Mucosa of stomach (tissue), 1 donor: ENCODE data around the gene MAGI1.

ENCODE experiments used
- H3K27me3 ChIP-seq: one replicate; pipeline ENCODE4 v1.7.0; 2013; ENCODE audit warnings: mild to moderate bottlenecking, low read length; ENCODE audit not compliant: control insufficient read depth, insufficient read depth
- H3K36me3 ChIP-seq: one replicate; pipeline ENCODE4 v1.7.0; 2013; ENCODE audit warnings: low read length; ENCODE audit not compliant: control insufficient read depth, insufficient read depth
- H3K4me1 ChIP-seq: one replicate; pipeline ENCODE4 v1.7.0; 2013; ENCODE audit warnings: mild to moderate bottlenecking, low read length; ENCODE audit not compliant: control insufficient read depth, insufficient read depth
- H3K4me3 ChIP-seq: one replicate; pipeline ENCODE4 v1.7.0; 2013; ENCODE audit warnings: low read length
- H3K9ac ChIP-seq: one replicate; pipeline ENCODE4 v1.7.0; 2013; ENCODE audit warnings: mild to moderate bottlenecking, low read length, moderate library complexity
- H3K9me3 ChIP-seq: one replicate; pipeline ENCODE4 v1.7.0; 2013; ENCODE audit warnings: mild to moderate bottlenecking, low read length, moderate library complexity; ENCODE audit not compliant: control insufficient read depth
- donor health status: Pancreatic carcinoma.

MAGI1 gene

DNA sequence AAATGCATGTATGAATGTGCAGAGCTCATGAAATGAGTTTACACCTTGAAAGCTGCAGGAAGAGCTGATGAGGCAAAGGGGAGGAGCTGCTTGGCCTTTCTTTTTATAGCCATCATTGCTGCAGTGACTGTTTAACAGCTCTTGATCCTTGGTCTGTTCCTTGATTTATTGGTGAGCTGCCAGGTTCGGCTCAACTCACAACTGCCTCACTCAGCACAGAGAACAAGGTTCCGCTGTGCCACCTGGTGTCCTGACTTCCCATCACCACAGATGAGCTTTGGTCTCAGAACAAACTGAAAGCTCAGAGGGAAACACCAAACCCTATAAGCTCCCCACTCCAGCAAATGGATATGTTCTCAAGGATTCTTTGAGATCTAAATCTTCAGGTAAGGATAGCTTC lies 626.1 kb downstream of the MAGI1 start:
- Histone ChIP-seq H3K9me3 (no peaks in the 10 kb centered on the region), H3K4me1 (no peaks in the 10 kb centered on the region), H3K36me3 (no peaks in the 10 kb centered on the region), H3K9ac (no peak overlapping the region), H3K27me3 (no peaks in the 10 kb centered on the region), H3K4me3 (no peak overlapping the region)

GRCh38 chr3:65411367-65411766 lies 627.4 kb downstream of the MAGI1 start:
- Histone ChIP-seq H3K27me3 (no peaks in the 10 kb centered on the region), H3K36me3 (no peaks in the 10 kb centered on the region), H3K9me3 (no peaks in the 10 kb centered on the region), H3K4me1 (no peaks in the 10 kb centered on the region), H3K4me3 (no peak overlapping the region), H3K9ac (no peak overlapping the region)

DNA sequence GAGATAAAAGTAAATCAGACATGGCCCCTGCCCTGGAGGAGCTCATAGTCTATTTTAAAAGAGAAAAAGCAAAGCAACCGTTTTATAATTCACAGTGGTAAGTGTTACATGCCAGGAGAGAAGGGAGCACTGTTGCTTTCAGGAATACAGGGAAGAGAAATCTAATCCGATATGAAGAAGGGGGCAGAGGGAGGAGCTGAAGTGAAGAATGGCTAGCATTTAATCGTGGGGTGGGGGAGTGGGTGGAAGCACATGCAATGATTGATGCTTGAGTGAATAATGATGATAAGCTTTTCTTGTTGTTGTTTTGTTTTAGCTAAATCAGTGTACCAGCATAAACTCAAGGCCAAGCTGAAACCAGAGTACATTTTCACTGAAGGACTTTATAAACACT lies 629.5 kb downstream of the MAGI1 start:
- Histone ChIP-seq H3K9me3 (no peaks in the 10 kb centered on the region), H3K4me1 (no peaks in the 10 kb centered on the region), H3K36me3 (no peaks in the 10 kb centered on the region), H3K4me3 (no peak overlapping the region), H3K27me3 (no peaks in the 10 kb centered on the region), H3K9ac (no peak overlapping the region)

DNA sequence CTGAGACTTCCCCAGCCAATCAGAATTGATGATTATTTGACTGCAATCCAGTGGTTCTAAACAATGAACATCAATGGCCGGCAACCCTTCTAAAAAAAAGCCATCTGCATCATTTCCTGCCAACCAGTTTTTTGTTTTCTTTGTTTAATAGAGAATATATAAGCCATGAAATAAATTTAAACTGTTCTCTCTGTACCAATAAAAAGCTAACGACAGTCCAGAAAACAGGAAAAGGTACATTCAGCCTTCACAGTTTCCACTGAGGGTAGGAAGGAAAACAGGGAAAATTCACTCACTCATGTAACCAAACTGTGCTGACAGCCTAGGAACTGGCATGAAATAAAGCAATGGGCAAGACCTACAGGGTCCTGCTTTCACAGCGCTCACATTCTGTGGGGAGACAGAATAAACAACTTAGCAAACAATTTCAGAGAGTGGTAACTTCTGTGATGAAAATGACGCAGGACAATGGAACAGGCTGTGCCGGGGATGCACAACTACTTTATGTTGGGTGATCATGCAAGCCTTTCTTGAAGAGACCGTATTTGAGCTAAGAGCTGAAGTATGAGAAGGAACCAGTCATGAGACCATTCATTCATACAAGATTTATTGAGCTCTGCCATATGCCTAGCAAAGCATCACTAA lies 630.1 kb downstream of the MAGI1 start:
- no peak overlapping the region for H3K9ac ChIP-seq
- no peaks in the 10 kb centered on the region for H3K27me3 ChIP-seq
- H3K36me3 ChIP-seq: no peaks in the 10 kb centered on the region
- H3K4me3 ChIP-seq: no peak overlapping the region
- H3K9me3 ChIP-seq: no peaks in the 10 kb centered on the region
- no peaks in the 10 kb centered on the region for H3K4me1 ChIP-seq

GRCh38 chr3:65406470-65406869 lies 632.2 kb downstream of the MAGI1 start:
- Histone ChIP-seq H3K4me3 (no peak overlapping the region), H3K27me3 (no peaks in the 10 kb centered on the region)

GRCh38 chr3:65402597-65402996 lies 636.1 kb downstream of the MAGI1 start:
- no peaks in the 10 kb centered on the region for H3K9me3 ChIP-seq
- no peak overlapping the region for H3K9ac ChIP-seq
- H3K4me1 ChIP-seq: no peaks in the 10 kb centered on the region
- no peak overlapping the region for H3K4me3 ChIP-seq
- H3K36me3 ChIP-seq: no peaks in the 10 kb centered on the region
- H3K27me3 ChIP-seq: no peaks in the 10 kb centered on the region

More at GRCh38 chr3:65406470-65406869, 632.2 kb downstream of the MAGI1 start:
- H3K4me1 ChIP-seq: no peaks in the 10 kb centered on the region
- no peak overlapping the region for H3K9ac ChIP-seq
- no peaks in the 10 kb centered on the region for H3K36me3 ChIP-seq
- no peaks in the 10 kb centered on the region for H3K9me3 ChIP-seq

DNA sequence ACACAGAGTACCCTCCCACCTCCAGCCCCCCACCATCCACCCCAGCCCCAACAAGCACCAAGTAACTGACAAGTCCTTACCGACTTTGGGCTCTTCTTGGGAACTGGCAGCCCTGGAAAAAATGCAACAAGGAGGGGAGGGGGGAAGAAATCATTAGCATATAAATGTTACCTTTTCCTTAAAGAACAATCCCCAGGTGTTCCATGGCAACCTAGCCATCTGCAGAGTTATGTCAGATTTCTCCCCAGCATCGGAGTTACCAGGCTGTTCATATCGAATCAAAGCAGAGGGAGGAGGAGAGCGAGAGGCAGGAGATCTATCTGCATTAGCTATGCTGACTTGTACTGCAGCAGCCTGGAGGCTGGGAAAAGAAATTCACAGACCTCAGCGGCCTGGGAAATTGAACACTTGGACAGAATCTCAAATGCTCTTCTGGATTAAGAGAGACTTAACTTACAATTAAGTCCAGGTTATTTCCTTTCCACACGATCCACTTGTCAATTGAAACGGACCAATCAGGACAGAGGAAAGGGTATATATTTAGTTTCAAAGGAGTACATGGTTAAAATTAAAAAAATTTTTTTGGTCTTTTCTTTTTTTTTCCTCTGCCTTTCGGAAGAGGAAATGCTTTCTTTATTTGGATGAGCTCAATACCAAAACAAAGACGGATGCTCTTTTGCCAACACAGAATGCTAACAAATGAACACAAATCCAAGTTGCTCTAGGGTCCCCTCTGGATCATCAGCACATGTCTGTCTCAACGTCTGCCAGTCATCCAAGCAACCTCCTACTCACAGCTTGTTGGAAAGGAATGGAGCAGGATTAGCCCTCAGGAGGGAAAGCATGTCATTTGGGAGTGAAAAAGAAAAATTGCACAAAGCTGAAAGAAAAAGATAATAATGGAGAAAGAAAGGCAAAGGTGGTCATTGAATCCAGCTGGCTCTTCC lies 637.1 kb downstream of the MAGI1 start:
- no peaks in the 10 kb centered on the region for H3K9me3 ChIP-seq
- no peaks in the 10 kb centered on the region for H3K27me3 ChIP-seq
- H3K4me1 ChIP-seq: no peaks in the 10 kb centered on the region
- no peak overlapping the region for H3K4me3 ChIP-seq
- no peak overlapping the region for H3K9ac ChIP-seq
- no peaks in the 10 kb centered on the region for H3K36me3 ChIP-seq

DNA sequence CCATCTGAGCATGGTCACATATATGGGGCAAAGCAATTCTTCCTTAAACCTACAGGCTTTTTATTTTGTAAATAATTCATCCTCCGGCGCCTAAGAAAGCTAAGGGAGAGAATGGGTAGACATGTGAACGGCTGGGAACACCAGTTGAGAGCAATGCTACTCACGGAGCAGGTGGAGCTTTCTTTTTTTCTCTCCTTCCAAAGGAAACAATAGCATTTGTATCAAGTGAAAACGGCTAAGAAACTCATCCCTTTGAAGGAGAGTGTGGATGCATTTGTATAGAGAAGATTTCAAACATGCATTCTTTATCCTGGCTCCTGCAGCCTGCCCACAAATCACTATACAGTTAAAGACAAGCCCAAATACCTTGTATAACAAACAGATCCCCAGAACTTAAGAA lies 637.8 kb downstream of the MAGI1 start:
- H3K4me1 ChIP-seq: no peaks in the 10 kb centered on the region
- H3K4me3 ChIP-seq: no peak overlapping the region
- H3K9ac ChIP-seq: no peak overlapping the region

GRCh38 chr3:65398953-65399352 lies 639.8 kb downstream of the MAGI1 start:
- H3K4me3 ChIP-seq: no peak overlapping the region
- H3K36me3 ChIP-seq: no peaks in the 10 kb centered on the region

More for the DNA sequence above, 637.8 kb downstream of the MAGI1 start:
- H3K9me3 ChIP-seq: no peaks in the 10 kb centered on the region
- no peaks in the 10 kb centered on the region for H3K36me3 ChIP-seq
- H3K27me3 ChIP-seq: no peaks in the 10 kb centered on the region

GRCh38 chr3:65396078-65396477 lies 642.6 kb downstream of the MAGI1 start:
- Histone ChIP-seq H3K4me3 (no peak overlapping the region), H3K4me1 (no peaks in the 10 kb centered on the region), H3K36me3 (no peaks in the 10 kb centered on the region), H3K9me3 (no peaks in the 10 kb centered on the region), H3K9ac (no peak overlapping the region), H3K27me3 (no peaks in the 10 kb centered on the region)

More at GRCh38 chr3:65398953-65399352, 639.8 kb downstream of the MAGI1 start:
- Histone ChIP-seq H3K27me3 (no peaks in the 10 kb centered on the region), H3K9ac (no peak overlapping the region), H3K9me3 (no peaks in the 10 kb centered on the region), H3K4me1 (no peaks in the 10 kb centered on the region)

DNA sequence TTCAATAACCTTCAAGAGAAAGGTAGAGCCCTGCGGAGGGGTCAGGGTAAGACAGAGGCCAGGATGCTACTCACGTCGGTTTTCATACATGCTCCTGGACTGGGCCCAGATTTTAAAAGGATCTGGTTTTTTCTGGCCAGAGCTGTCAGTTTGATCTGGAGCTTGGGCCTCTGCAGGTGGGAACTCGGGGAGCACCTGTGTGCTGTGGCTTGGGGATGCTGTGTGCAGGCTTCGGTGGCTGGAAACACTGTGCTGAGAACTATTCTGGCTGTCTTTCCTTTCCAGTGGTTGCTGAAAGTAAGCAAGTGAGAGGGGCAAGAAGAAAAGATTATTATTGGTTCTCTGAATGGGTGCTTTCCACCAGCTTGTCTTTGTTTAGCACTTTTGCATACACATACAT lies 647.6 kb downstream of the MAGI1 start:
- no peaks in the 10 kb centered on the region for H3K9me3 ChIP-seq
- H3K4me1 ChIP-seq: no peaks in the 10 kb centered on the region
- H3K9ac ChIP-seq: no peak overlapping the region
- no peaks in the 10 kb centered on the region for H3K36me3 ChIP-seq
- H3K27me3 ChIP-seq: no peaks in the 10 kb centered on the region
- no peak overlapping the region for H3K4me3 ChIP-seq

DNA sequence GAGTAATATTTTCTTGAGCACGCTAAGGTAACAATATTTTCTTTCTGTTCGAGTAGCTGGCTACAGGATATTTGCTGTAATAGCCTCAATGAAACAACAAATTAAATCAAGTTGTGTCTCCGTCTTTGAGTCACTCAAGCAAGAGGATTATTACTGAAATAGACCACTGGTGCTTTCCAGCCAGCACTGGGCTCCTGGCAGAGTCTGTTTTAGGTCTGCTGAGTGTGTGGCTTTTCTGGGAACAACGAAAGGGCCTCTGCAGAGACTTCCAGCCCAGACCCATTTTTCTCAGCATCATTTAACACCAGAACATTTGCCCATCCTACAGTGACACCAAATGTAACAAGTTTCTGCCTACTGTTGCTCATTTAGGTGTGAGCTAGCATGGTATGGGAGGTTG lies 652.9 kb downstream of the MAGI1 start:
- Histone ChIP-seq H3K36me3 (no peaks in the 10 kb centered on the region), H3K27me3 (no peaks in the 10 kb centered on the region), H3K4me3 (no peak overlapping the region), H3K4me1 (no peaks in the 10 kb centered on the region), H3K9me3 (no peaks in the 10 kb centered on the region), H3K9ac (no peak overlapping the region)
